HG03432 (cell line): ENCODE data around the gene HTR6.

Source experiments
- ATAC-seq: cut with Tn5 transposase; IDR thresholded peaks from one replicate; pipeline ENCODE4 v1.9.1; 2021; ENCODE audit warnings: mild to moderate bottlenecking, moderate library complexity; ENCODE audit not compliant: unreplicated experiment

Gene HTR6

DNA sequence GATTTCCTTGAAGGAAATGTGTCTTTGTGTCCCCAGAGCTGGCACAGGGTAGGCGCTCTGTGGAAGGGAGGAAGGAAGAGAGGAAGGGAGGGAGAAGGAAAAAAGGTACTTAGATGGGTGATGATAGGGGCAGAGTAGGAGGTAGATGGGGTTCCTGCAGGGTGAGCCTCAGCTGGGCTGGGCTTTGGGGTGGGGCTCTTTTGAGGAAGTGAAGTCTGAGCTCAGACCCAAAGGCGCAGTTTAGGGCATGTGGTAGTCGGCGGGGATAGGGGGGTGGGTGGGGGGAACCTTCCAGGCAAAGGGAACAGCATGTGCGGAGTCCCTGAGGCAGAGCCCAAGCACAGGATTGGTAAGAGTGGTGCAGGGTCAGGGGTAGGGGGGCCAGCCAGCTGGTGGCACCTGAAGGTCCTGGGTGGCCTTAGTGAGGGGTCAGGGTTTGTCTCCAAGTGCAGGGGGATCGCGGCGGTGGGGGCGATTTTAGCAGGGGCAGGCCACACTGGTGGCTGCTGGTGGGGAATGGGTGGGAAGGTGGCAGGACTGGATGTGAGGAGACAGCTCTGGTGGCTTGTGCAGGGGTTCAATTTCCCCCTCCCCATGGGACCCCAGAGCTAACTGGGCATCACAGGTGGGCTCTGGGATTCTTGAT is 8.4 kb upstream of the HTR6 start:
- no peak for ATAC-seq

- no peak for ATAC-seq
Measured at GRCh38 chr1:19656780-19657466, 7.8 kb upstream of the HTR6 start.

- no peak for ATAC-seq
Measured at GRCh38 chr1:19657511-19657910, 7.2 kb upstream of the HTR6 start.

DNA sequence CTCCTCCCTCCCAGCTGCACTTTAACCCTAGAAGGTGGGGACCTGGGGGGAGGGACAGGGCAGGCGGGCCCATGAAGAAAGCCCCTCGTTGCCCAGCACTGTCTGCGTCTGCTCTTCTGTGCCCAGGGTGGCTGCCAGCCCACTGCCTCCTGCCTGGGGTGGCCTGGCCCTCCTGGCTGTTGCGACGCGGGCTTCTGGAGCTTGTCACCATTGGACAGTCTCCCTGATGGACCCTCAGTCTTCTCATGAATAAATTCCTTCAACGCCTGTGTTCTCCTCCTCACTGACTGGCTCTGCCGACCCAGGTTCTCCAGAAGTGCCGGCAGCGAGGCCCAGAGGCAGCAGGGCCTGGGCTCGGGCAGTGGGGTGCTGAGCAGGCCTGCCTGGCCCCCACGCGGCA is 6.5 kb upstream of the HTR6 start:
- ATAC-seq = no peak

GRCh38 chr1:19661721-19662228 is 2.9 kb upstream of the HTR6 start:
- ATAC-seq = no peak

GRCh38 chr1:19662313-19662712 is 2.4 kb upstream of the HTR6 start:
- no peak for ATAC-seq

DNA sequence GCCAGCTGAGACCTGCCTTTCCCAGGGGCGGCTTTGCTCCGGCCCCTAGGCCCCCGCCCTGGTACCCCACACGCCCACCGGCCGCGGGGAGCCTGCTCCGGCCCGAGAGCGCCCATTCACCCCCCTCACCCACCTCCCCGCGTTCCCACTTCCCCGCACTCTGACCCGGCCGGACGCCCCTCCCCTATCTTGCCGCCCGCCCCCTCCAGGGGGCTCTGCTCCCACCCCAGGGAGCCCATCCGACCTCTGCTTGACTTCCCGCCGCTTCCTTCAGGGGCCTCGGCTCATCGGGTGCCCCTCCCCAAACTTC is 466 bp downstream of the HTR6 start:
- ATAC-seq = no peak

GRCh38 chr1:19665496-19666465 is 1.1 kb downstream of the HTR6 start:
- no peak for ATAC-seq

DNA sequence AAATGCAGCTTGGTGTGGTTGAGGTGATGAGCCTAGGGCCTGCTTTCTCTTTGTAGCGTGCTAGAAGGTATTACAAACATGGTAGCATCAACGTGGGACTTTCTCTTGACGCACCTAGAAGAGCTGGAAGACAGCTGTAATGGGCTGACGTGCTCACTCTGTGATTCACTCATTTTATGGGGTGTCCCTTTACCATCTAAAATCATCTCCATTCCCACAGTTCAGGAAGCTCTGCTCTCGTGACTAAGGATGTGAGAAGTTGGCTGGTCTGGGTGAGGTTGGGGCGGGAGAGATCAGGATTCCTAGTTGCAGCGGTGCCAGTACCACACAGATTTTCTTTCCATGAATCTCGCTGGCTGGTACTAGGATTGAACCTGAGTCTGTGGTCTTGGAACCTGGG is 4.2 kb downstream of the HTR6 start:
- no peak for ATAC-seq

- no peak for ATAC-seq
Measured at GRCh38 chr1:19670787-19671186, 6.1 kb downstream of the HTR6 start.

DNA sequence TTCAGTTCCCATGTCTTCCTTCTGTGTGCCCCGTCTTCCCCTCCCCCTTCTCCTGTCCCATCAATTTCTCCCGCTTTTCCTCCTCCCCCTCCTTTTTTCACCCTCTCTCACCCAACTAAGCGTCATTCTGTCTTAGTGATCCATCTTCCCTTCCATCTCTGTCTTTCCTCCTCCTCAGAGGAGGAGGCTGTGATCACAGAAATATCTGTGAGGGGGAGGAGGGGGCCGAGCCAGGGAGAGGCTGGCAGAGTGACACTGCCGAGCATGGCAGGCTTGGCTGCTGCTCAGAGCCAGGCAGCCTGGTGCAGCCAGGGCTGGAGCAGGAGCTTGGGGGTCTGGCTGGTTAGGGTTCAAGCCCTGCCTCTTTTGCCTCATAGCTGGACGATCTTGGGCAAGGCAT is 7.6 kb downstream of the HTR6 start:
- no peak for ATAC-seq

DNA sequence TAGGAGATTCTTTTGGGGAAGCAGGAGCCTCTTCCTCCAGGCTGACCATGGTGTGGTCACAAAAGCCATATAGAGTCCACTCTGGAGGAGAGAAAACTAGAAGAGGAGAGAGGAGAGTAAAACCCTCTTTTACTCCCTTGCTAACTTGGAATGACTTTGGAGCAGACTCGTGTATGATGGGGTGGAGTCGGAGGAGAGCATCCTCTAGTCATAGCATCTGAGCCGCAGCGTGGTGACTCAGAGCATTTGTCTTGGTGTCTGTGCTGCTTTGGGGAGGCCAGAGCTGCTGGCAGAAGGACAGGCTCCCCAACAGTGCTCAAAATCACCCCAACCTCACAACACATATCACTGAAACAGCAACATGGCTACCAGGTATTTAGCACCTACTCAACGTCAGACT is 11.1 kb downstream of the HTR6 start:
- ATAC-seq = no peak

DNA sequence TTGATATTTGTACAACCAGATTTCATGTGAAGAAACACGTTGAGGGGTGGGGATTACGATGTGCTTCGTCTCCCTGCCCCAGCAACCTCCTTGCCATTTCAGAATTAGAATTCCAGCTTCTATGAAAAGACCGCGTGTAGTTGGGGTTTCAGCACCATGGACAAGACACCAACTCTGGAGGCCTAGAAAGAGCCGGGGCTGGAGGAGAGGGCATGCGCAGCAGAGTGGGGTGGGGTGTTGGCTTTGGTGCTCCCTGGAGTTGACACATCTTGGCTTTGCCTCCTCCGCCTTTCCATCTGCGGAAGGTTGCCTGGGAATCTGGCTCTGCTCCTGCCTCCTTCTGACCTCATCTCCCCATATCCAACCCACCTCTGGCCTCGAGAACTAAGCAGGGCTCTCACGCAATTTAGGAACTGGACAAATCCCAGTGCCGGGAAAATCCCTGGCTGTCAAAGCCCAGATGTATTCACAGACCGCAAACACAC is 11.8 kb downstream of the HTR6 start:
- no peak for ATAC-seq

- ATAC-seq = no peak
Measured at GRCh38 chr1:19678493-19678892, 13.8 kb downstream of the HTR6 start.

- ATAC-seq = no peak
Measured at GRCh38 chr1:19678931-19679453, 14.3 kb downstream of the HTR6 start.

DNA sequence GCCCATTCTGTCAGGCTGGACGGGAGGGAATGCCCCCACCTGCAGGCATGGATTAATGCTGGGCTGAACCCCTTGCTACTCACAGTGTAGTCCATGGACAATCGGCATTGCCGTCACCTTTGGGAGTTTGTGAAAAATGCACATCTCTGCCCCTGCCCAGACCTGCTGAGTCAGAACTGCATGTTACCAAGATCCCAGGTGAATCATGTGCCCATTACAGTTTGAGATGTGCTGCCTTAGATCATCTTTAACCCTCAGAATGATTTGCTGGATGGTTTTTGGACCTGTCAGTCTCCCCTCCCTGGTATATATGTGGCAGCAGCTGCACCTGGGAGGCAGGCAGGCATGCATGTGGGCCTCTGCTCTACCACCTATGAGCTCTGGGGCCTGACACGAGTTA is 15.0 kb downstream of the HTR6 start:
- ATAC-seq = no peak

DNA sequence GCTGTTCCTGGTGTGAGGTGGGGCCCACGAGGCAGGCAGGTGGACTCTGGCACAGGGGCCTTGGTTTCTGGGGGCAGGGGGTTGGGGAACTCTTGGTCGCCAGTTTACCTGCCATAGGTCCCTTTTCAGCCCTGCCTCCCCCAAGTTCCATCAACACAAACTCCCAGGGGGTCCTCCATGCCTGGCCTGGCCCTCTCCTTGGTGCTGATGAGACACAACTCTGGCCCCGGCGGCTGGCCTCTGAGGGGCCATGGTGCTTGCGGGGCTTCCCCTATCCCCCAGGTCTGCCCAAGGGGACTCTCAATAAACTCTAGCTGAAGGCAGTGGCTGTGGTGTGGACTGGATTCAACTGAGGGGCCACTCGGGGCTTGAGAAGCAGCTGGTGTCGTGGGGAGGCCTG is 16.0 kb downstream of the HTR6 start:
- no peak for ATAC-seq

DNA sequence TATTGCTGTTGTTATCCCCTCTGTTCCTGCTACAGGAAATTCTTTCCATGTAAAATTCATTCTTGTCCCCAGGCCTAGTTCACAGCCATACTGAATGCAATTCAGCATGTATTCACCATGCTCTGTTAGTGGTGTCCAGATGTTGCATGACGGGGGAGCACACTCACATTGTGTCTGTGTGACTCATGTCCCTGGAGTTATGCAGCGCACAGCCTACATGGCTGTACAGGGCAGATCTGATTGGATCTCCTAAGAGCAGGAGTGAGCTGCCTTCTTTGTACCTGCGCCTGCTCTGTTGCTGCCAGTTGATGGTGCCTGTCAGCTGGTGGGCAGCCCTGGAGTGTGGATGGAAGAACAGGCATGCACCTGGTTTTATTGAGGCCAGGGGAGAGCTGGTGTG is 17.6 kb downstream of the HTR6 start:
- no peak for ATAC-seq

DNA sequence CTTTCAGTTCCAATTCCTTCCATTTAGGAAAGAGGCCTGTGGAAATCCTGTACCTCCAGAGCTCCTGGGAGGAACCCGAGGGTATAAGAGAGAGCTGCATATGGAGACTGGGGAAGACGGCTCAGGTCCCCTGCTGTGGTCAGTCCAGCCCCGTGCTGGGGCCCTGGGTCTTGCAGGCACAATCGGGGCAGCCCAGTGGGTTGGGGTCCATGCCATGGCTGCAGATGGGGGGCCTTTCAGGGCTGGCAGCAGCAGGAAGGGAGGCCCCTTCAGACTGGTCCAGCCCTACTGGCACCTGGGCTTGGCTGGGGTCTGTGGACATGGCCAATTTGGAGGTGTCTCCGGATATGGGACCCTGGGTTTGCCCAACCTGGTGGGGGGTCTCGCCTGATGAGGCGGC is 18.2 kb downstream of the HTR6 start:
- no peak for ATAC-seq

- no peak for ATAC-seq
Measured at GRCh38 chr1:19683351-19683750, 18.7 kb downstream of the HTR6 start.

- no peak for ATAC-seq
Measured at GRCh38 chr1:19684677-19685076, 20.0 kb downstream of the HTR6 start.
